ENCODE measurements around the gene APOL4. TPM values are rescaled to one million over a fixed set of nuclear protein-coding genes. Genes with fewer than 3 reads are reported as not detected.

The APOL4 gene
- total RNA-seq = 12.1 TPM

GRCh38 chr22:36201630-36202319, at the start of gene APOL4:
APOL4 (minus strand) TSS chr22:36201809; CDS start chr22:36201734, 75 bp downstream.

GRCh38 chr22:36239401-36240171, 38.0 kb upstream of the APOL4 start, which contains the start of gene APOL2:
APOL2 (minus strand) TSS chr22:36239527; CDS start chr22:36233162, 6,365 bp downstream.

DNA sequence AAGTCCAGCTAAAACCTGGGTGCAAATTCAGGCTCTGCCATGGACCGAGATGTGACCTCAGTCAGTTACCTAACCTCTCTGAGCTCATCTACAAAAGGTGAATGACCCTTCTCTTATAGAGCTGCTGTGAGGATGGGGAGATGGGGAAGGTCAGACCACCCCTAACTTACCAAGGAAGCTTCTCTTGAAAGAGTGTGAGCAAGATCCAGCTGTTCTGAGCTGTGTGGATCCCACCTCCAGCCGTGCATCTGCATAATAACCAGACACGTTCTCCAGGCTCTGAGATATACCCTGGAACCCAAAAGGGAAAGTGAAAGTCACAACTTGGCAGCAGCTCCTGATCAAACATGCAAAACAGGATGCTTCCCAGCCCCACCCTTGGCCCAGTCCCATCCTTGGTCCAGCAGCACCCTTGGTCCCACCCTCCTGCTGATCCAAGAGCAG, 41.1 kb downstream of the APOL4 start, which contains the start of gene APOL3:
TSS of gene APOL3 (minus strand) at position 257 of the 444 bp plus-strand sequence. CDS start 11,700 bp downstream, outside the sequence.

Other genes with a start within 250 kb of the APOL4 start
- gene RBFOX2, start 173.0 kb downstream of the APOL4 start, total RNA-seq = 194 TPM
- gene APOL3, start 41.1 kb downstream of the APOL4 start, total RNA-seq = 11.4 TPM
- 37.4 TPM for gene APOL2, start 37.7 kb upstream of the APOL4 start, total RNA-seq
- gene APOL1, start 51.3 kb upstream of the APOL4 start, total RNA-seq = 4.3 TPM
- gene MYH9, start 186.2 kb upstream of the APOL4 start, total RNA-seq = 151 TPM

Data from camera-type eye (tissue), 1 donor.